Measurements from ENCODE around the gene CUL4A. TPM values are rescaled to one million over a fixed set of nuclear protein-coding genes. Genes with fewer than 3 reads are reported as not detected.
"Not testable (repeated sequence)": the region's sequence is repeated elsewhere in the genome, so short reads cannot be mapped to it uniquely, and the experiment has no call there.

The CUL4A gene
- total and polyA plus RNA-seq, 2 donors (not counting 1 experiment from before 2014, with no cell fraction given), result 37.5 to 80.4 TPM

DNA sequence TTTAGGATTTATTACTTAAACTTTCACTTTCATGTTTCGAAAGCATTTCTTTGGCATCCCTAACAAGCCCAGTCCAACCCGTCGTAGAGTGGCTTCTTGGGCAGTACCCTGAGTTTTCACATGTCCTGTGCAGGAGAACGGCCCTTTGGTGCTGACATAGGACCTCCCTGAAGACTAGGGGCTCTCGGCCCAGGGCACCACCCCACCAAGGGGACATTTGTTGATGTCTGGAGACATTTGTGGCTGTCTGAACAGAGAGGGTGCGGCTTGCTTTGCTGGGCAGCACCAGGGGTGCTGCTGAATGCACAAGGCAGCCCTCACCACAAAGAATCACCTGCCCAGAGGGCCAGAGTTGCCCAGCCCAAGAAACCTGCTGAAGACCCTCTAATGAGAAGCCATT lies 30.6 kb downstream of the CUL4A start:
- no peak overlapping the region for H3K27ac Mint-ChIP-seq
- intact Hi-C loops (cut with micrococcal nuclease), result no loop called here
- WGBS (ENCODE audit: insufficient coverage), result 100% methylated on average over 6 of the region's 6 CpGs
- Histone ChIP-seq H3K27me3 (replicated peaks in 1 of 4; ENCODE audit: control extremely low read depth in 1 of 4, control insufficient read depth in 3 of 4, insufficient read depth in 4 of 4, low read length in 3 of 4) (no peaks in the 10 kb centered on the region), H3K27ac (ENCODE audit: low read length in 2 of 2) (no peak overlapping the region), H3K4me3 (ENCODE audit: control extremely low read depth in 1 of 5, extremely low read depth in 1 of 5, insufficient read depth in 1 of 5, low read depth in 2 of 5, low read length in 4 of 5) (no peak overlapping the region), H3K79me2 (ENCODE audit: control insufficient read depth, insufficient read depth, low read length) (no peaks in the 10 kb centered on the region), H3K4me2 (replicated peaks; ENCODE audit: low read depth, low read length, poor library complexity, severe bottlenecking) (no peak overlapping the region), H3K4me1 (ENCODE audit: control insufficient read depth in 2 of 2, insufficient read depth in 2 of 2, low read length in 2 of 2) (no peaks in the 10 kb centered on the region), H4K20me1 (ENCODE audit: control insufficient read depth, insufficient read depth, low read length, poor library complexity, severe bottlenecking) (no peaks in the 10 kb centered on the region), H3K36me3 (replicated peaks in 1 of 2; ENCODE audit: control extremely low read depth in 1 of 2, control insufficient read depth in 1 of 2, extremely low read depth in 1 of 2, insufficient read depth in 2 of 2, low read length in 1 of 2) (peaks cover 0 to 72% of the 10 kb centered on the region in 2 experiments), H3K9me3 (ENCODE audit: control extremely low read depth in 1 of 3, control insufficient read depth in 2 of 3, insufficient read depth in 1 of 3, low read length in 2 of 3) (no peaks in the 10 kb centered on the region), H2AFZ (ENCODE audit: insufficient read depth, low read depth, low read length, poor library complexity, severe bottlenecking) (no peak overlapping the region), H3K9ac (ENCODE audit: low read length) (no peak overlapping the region)
- H3K4me3 Mint-ChIP-seq, result no peak overlapping the region
- DNase-seq (no peak), ATAC-seq (ENCODE audit: low read depth) (no peak)
- ChIA-PET CTCF (no interaction called here), POLR2A (no interaction called here)
- no peaks in the 10 kb centered on the region for H3K4me1 Mint-ChIP-seq
- no peaks in the 10 kb centered on the region for H3K27me3 Mint-ChIP-seq
- TF ChIP-seq, protein P1, sequence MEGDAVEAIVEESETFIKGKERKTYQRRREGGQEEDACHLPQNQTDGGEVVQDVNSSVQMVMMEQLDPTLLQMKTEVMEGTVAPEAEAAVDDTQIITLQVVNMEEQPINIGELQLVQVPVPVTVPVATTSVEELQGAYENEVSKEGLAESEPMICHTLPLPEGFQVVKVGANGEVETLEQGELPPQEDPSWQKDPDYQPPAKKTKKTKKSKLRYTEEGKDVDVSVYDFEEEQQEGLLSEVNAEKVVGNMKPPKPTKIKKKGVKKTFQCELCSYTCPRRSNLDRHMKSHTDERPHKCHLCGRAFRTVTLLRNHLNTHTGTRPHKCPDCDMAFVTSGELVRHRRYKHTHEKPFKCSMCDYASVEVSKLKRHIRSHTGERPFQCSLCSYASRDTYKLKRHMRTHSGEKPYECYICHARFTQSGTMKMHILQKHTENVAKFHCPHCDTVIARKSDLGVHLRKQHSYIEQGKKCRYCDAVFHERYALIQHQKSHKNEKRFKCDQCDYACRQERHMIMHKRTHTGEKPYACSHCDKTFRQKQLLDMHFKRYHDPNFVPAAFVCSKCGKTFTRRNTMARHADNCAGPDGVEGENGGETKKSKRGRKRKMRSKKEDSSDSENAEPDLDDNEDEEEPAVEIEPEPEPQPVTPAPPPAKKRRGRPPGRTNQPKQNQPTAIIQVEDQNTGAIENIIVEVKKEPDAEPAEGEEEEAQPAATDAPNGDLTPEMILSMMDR (IDR thresholded peaks at IDR 0.05), result no peak
- TF ChIP-seq EZH2 (IDR thresholded peaks at IDR 0.05; ENCODE audit: borderline replicate concordance, insufficient read depth, low read depth, low read length, poor library complexity, severe bottlenecking), result no peak
- no peaks in the 10 kb centered on the region for H3K9me3 Mint-ChIP-seq (ENCODE audit: insufficient read depth)

DNA sequence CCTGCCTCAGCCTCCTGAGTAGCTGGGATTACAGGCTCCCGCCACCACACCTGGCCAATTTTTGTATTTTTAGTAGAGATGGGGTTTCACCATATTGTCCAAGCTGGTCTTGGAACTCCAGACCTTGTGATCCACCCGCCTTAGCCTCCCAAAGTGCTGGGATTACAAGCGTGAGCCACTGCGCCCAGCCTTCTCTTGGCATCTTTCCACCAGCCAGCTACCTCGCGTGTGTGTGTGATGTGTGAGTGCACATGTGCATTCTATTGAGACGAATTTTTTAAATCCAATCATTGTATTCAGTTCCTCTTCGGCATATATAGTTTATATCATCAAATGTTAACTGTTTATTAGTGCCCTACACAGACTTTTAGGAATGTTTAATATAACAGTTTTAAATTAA lies 32.2 kb downstream of the CUL4A start:
- intact Hi-C loops (cut with micrococcal nuclease); H3K9ac ChIP-seq (ENCODE audit: low read length); H3K27me3 ChIP-seq (replicated peaks in 1 of 4; ENCODE audit: control extremely low read depth in 1 of 4, control insufficient read depth in 3 of 4, insufficient read depth in 4 of 4, low read length in 3 of 4); H3K9me3 ChIP-seq (ENCODE audit: control extremely low read depth in 1 of 3, control insufficient read depth in 2 of 3, insufficient read depth in 1 of 3, low read length in 2 of 3); H2AFZ ChIP-seq (ENCODE audit: insufficient read depth, low read depth, low read length, poor library complexity, severe bottlenecking); H3K79me2 ChIP-seq (ENCODE audit: control insufficient read depth, insufficient read depth, low read length); POLR2A ChIA-PET; H3K4me3 Mint-ChIP-seq; H3K4me1 ChIP-seq (ENCODE audit: control insufficient read depth in 2 of 2, insufficient read depth in 2 of 2, low read length in 2 of 2); ATAC-seq (ENCODE audit: low read depth); H3K4me2 ChIP-seq (replicated peaks; ENCODE audit: low read depth, low read length, poor library complexity, severe bottlenecking); H4K20me1 ChIP-seq (ENCODE audit: control insufficient read depth, insufficient read depth, low read length, poor library complexity, severe bottlenecking); H3K9me3 Mint-ChIP-seq (ENCODE audit: insufficient read depth); DNase-seq; CTCF ChIA-PET; H3K27me3 Mint-ChIP-seq; H3K27ac Mint-ChIP-seq; H3K27ac ChIP-seq (ENCODE audit: low read length in 2 of 2); H3K4me3 ChIP-seq (ENCODE audit: control extremely low read depth in 1 of 5, extremely low read depth in 1 of 5, insufficient read depth in 1 of 5, low read depth in 2 of 5, low read length in 4 of 5); H3K4me1 Mint-ChIP-seq: not testable (repeated sequence)
- H3K36me3 ChIP-seq (replicated peaks in 1 of 2; ENCODE audit: control extremely low read depth in 1 of 2, control insufficient read depth in 1 of 2, extremely low read depth in 1 of 2, insufficient read depth in 2 of 2, low read length in 1 of 2), result peaks cover 4 to 82% of the 10 kb centered on the region in 2 experiments
- WGBS (ENCODE audit: insufficient coverage), result 100% methylated on average over 3 of the region's 8 CpGs
